K562 (cell line): ENCODE measurements around the gene BAG5. TPM values are rescaled to one million over a fixed set of nuclear protein-coding genes. Genes with fewer than 3 reads are reported as not detected.
A peak's percentile ranks its signal among the peaks of the same experiment; 100 is the strongest.

ENCODE experiments used
- ATAC-seq: fragments of 200-7000 bp; cut with Tn5 transposase; 3 replicates; pipeline ENCODE4 v1.9.1; 2020; ENCODE audit warnings: moderate library complexity
- BruUV-seq: library from RNA; stranded (reverse); fragments of 400-500 nt; replicated peaks from 2 replicates; lab custom pipeline; 2021; lab: Mats Ljungman, UMichigan
- CTCF ChIA-PET: fragments of 300-600 bp; formaldehyde crosslinking; extraction: SDS; loops from one replicate; lab custom pipeline; 2021; ENCODE audit warnings: low intra/inter-chr PET ratio; lab: Yijun Ruan, JAX
- POLR2A ChIA-PET: fragments of 300-600, 350-650 bp; sonication (Branson Sonifier 250); formaldehyde crosslinking; extraction: SDS; loops from one replicate; lab custom pipeline; 2021; ENCODE audit warnings: antibody characterized with exemption, inconsistent platforms; lab: Yijun Ruan, JAX
- DNase-seq, 4 experiments: peaks; one replicate each; pipeline versions ENCODE4 v3.0.0 to v3.0.0-alpha.2; 2011 to 2018; ENCODE audit warnings: low spot score in 3 of 4, mixed read lengths in 3 of 4; ENCODE audit errors: extremely low read depth in 1 of 4
- FAIRE-seq: peaks from 2 replicates; lab custom pipeline; 2011; peaks lifted over from hg19 to GRCh38; lab: Jason Lieb, UNC
- H2AFZ ChIP-seq: 2 replicates; pipeline ENCODE4 v1.6.0; 2011; ENCODE audit warnings: low read depth, low read length, control low read depth, inconsistent platforms
- H3K27ac ChIP-seq: fragments of 200-600 bp; 3 replicates; pipeline ENCODE4 v1.8.0; 2011; ENCODE audit warnings: low read depth, mild to moderate bottlenecking, control low read depth, inconsistent platforms, low read length, moderate library complexity, mixed read lengths; ENCODE audit errors: extremely low read depth
- H3K27me3 ChIP-seq, 2 experiments: fragments of 300-600 bp in 1 of 2; 2 replicates in 1 of 2; 3 replicates in 1 of 2; pipeline versions ENCODE4 v1.6.0 to v1.8.0; 2011; ENCODE audit warnings: inconsistent platforms in 2 of 2, low read length in 2 of 2, mild to moderate bottlenecking in 1 of 2, mixed read lengths in 1 of 2, moderate library complexity in 1 of 2; ENCODE audit not compliant: control insufficient read depth in 2 of 2, insufficient read depth in 2 of 2
- H3K36me3 ChIP-seq: fragments of 300-600 bp; 3 replicates; pipeline ENCODE4 v1.8.0; 2011; ENCODE audit warnings: mild to moderate bottlenecking, low read length, inconsistent platforms; ENCODE audit not compliant: control insufficient read depth, insufficient read depth
- H3K4me1 ChIP-seq, 2 experiments: fragments of 200-600 bp in 1 of 2; replicated peaks in 1 of 2; 2 replicates in 1 of 2; 3 replicates in 1 of 2; pipeline versions ENCODE4 v1.5.1 to v1.8.0; 2011; ENCODE audit warnings: inconsistent platforms in 2 of 2, low read length in 2 of 2, mild to moderate bottlenecking in 1 of 2, mixed read lengths in 1 of 2, moderate library complexity in 1 of 2; ENCODE audit not compliant: control insufficient read depth in 2 of 2, insufficient read depth in 2 of 2
- H3K4me2 ChIP-seq: 2 replicates; pipeline ENCODE4 v1.6.1; 2011; ENCODE audit warnings: low read length, control low read depth, inconsistent platforms, mixed read lengths; ENCODE audit not compliant: insufficient read depth
- H3K4me3 ChIP-seq: fragments of 200-600 bp; sonication (generic), shearing (Covaris generic); 2 replicates; pipeline ENCODE4 v1.5.1; 2016; ENCODE audit warnings: control low read depth, inconsistent platforms
- H3K79me2 ChIP-seq: fragments of 200-600 bp; 3 replicates; pipeline ENCODE4 v1.8.0; 2011; ENCODE audit warnings: low read length, inconsistent platforms; ENCODE audit not compliant: control insufficient read depth, insufficient read depth
- H3K9ac ChIP-seq, 2 experiments: 2 replicates each; pipeline versions ENCODE4 v1.6.0 to v1.6.1; 2011; ENCODE audit warnings: low read depth in 2 of 2, low read length in 2 of 2, control low read depth in 1 of 2, inconsistent platforms in 1 of 2, mild to moderate bottlenecking in 1 of 2, mixed read lengths in 1 of 2; ENCODE audit not compliant: insufficient read depth in 1 of 2
- H3K9me1 ChIP-seq: one replicate; pipeline ENCODE4 v1.6.0; 2011; ENCODE audit warnings: inconsistent platforms, mild to moderate bottlenecking, low read length, moderate library complexity; ENCODE audit not compliant: control insufficient read depth, insufficient read depth
- H3K9me3 ChIP-seq: replicated peaks from 2 replicates; pipeline ENCODE4 v1.5.1; 2011; ENCODE audit warnings: low read depth, low read length, inconsistent platforms; ENCODE audit not compliant: control insufficient read depth, insufficient read depth
- H4K20me1 ChIP-seq: replicated peaks from 2 replicates; pipeline ENCODE4 v1.6.1; 2011; ENCODE audit warnings: low read length, inconsistent platforms, mixed read lengths; ENCODE audit not compliant: control insufficient read depth, insufficient read depth
- ARID2 ChIP-seq: fragments of 450-650 bp; IDR thresholded peaks from 2 replicates; pipeline ENCODE4 v1.6.1; 2017; ENCODE audit warnings: antibody characterized with exemption, mild to moderate bottlenecking
- ATF4 ChIP-seq: fragments of 450-650 bp; formaldehyde crosslinking; IDR thresholded peaks from 2 replicates; pipeline ENCODE4 v1.4.0; 2022; ENCODE audit warnings: mild to moderate bottlenecking, moderate library complexity
- BDP1 ChIP-seq: IDR thresholded peaks from 3 replicates; pipeline ENCODE4 v1.6.1; 2011; ENCODE audit not compliant: insufficient read length, insufficient read depth
- CBX1 ChIP-seq: sonication (generic); IDR thresholded peaks from 2 replicates; pipeline ENCODE4 v1.6.1; 2016; ENCODE audit warnings: antibody characterized with exemption, low read depth, mild to moderate bottlenecking
- CSDE1 ChIP-seq, 2 experiments: fragments of 450-650 bp; IDR thresholded peaks; 2 replicates each; pipeline ENCODE4 v1.6.1; 2016; ENCODE audit warnings: mild to moderate bottlenecking in 1 of 2
- HOXB6 ChIP-seq: fragments of 250-450 bp; sonication (Bioruptor Pico); IDR thresholded peaks from 2 replicates; pipeline ENCODE4 v1.5.1; 2022; ENCODE audit warnings: mild to moderate bottlenecking, borderline replicate concordance
- MCM2 ChIP-seq: fragments of 450-650 bp; IDR thresholded peaks from 2 replicates; pipeline ENCODE4 v1.6.1; 2017; ENCODE audit warnings: low read depth, mild to moderate bottlenecking
- RBM25 ChIP-seq: fragments of 200-400 bp; formaldehyde crosslinking; IDR thresholded peaks from 2 replicates; pipeline ENCODE4 v1.6.1; 2018; ENCODE audit warnings: low read length, low read depth, moderate library complexity; ENCODE audit not compliant: severe bottlenecking
- SAP30 ChIP-seq: fragments of 200-600 bp; sonication (generic); IDR thresholded peaks from 2 replicates; pipeline ENCODE4 v1.6.1; 2012; ENCODE audit warnings: borderline replicate concordance, low read depth, mild to moderate bottlenecking, moderate library complexity, low read length, control low read depth, inconsistent platforms; ENCODE audit not compliant: insufficient read depth, poor library complexity, severe bottlenecking
- SP2 ChIP-seq: IDR thresholded peaks from 2 replicates; pipeline ENCODE4 v1.6.1; 2011; ENCODE audit warnings: mild to moderate bottlenecking, low read depth, low read length, moderate library complexity; ENCODE audit not compliant: poor library complexity, severe bottlenecking; ENCODE audit errors: extremely low read depth
- SREBF1 ChIP-seq: fragments of 150-350 bp; IDR thresholded peaks from 2 replicates; pipeline ENCODE4 v1.6.1; 2014; ENCODE audit warnings: antibody characterized with exemption, low read depth, low read length, borderline replicate concordance
- STAT5A ChIP-seq: IDR thresholded peaks from 2 replicates; pipeline ENCODE4 v1.6.1; 2012; ENCODE audit warnings: low read length, inconsistent platforms, borderline replicate concordance
- ZBTB9 ChIP-seq: fragments of 450-650 bp; formaldehyde crosslinking; IDR thresholded peaks from 2 replicates; pipeline ENCODE4 v1.4.0; 2020; ENCODE audit warnings: mild to moderate bottlenecking, moderate library complexity
- ZNF124 ChIP-seq: sonication (generic); formaldehyde crosslinking; IDR thresholded peaks from 2 replicates; pipeline ENCODE4 v1.8.1; 2022; ENCODE audit warnings: missing genetic modification reagents
- WGBS: fragments of 100-300 bp; shearing (Covaris generic); methylation state at CpG from one replicate; pipeline ENCODE4 v1.1.6; 2016; ENCODE audit warnings: low coverage, mixed read lengths; ENCODE audit not compliant: insufficient coverage; ENCODE audit errors: missing lambda C conversion rate; 5-methylcytosine and 5-hydroxymethylcytosine counted together
- in situ Hi-C: fragments of 300-500 bp; cut with MboI; formaldehyde crosslinking; loops from 4 replicates; pipeline ENCODE4 v1.15.0; 2018; ENCODE audit warnings: inconsistent platforms, mixed read lengths
- intact Hi-C: fragments of 100-400 bp; cut with micrococcal nuclease; formaldehyde crosslinking; loops from 2 replicates; pipeline ENCODE4 v1.14.2; 2022
- polyA plus RNA-seq, 8 experiments: library from polyadenylated mRNA; depleted of rRNA in 4 of 8; stranded (reverse) in 5 of 8; unstranded in 3 of 8; fragments of >200 nt; fragmentation: Nextera tagmentation in 2 of 8; fragmentation: Illumina TruSeq in 1 of 8; extraction: Ambion mirVana in 2 of 8; extraction: Trizol in 1 of 8; gene quantifications; 2 replicates each; pipeline versions ENCODE4 v1.2.1 to v1.2.3, GENCODE V29; 2011 to 2014; ENCODE audit warnings: inconsistent platforms in 1 of 8, missing spikeins in 1 of 8
- total RNA-seq, 7 experiments: library from RNA; depleted of rRNA in 6 of 7; stranded (reverse); fragments of >200 nt in 6 of 7; fragmentation: Illumina TruSeq in 2 of 7; extraction: Trizol in 2 of 7; gene quantifications; 2 replicates each; pipeline versions ENCODE4 v1.2.1 to v1.2.3, GENCODE V29; 2011 to 2021; ENCODE audit warnings: low replicate concordance in 1 of 7
- TF ChIP-seq, protein P1 (sequence below): fragments of 250-450 bp; sonication (Bioruptor Pico); IDR thresholded peaks from 2 replicates; pipeline ENCODE4 v1.4.0; 2020; ENCODE audit warnings: borderline replicate concordance

The BAG5 gene
- total and polyA plus RNA-seq, 9 of the 15 experiments (the other 6 are each of a cell fraction or from before 2014, with no cell fraction given): 7.9 to 21.4 (median 13.2) TPM

DNA sequence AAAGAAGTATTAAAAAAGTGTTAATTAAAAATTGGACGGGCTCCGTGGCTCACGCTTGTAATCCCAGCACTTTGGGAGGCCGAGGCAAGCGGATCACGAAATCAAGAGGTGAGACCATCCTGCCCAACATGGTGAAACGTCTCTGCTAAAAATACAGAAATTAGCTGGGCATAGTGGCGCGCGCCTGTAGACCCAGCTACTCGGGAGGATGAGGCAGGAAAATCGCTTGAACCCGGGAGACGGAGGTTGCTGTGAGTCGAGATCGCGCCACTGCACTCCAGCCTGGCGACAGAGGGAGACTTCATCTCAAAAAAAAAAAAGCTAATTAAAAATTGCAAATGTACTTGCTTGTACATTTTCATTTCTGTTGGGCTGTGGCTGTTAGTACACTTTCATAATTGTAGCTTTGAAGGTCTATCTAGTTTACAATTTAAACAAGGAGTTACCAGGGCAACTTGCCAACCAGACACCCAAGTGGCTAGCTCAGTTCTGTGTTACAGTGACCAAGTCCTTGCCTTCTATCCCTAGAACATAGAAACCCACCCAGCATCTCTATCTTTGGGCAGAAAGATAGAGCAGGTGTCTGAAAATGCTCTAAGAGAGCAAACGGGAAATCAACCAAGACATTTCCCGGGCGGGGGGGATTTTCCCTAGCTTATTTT lies 1.5 kb upstream of the BAG5 start (continued):
- TF ChIP-seq ZBTB9 (no peak), CBX1 (no peak), MCM2 (no peak), ARID2 (no peak)

- Histone ChIP-seq H3K27me3 (no peaks in the 10 kb centered on the region), H3K9me1 (no peaks in the 10 kb centered on the region), H3K9me3 (no peaks in the 10 kb centered on the region), H2AFZ (peak overlapping the region; percentile 88), H3K36me3 (peaks cover 32% of the 10 kb centered on the region), H3K4me2 (peak overlapping the region; percentile 82), H3K9ac (peak overlapping the region; percentile 84 to 96), H3K79me2 (peaks cover 90% of the 10 kb centered on the region), H4K20me1 (peaks cover 20% of the 10 kb centered on the region; the same call in 1 of the 2 replicates), H3K4me1 (peaks cover 3 to 5% of the 10 kb centered on the region in 2 experiments; a peak in 3 of 5 replicates), H3K4me3 (peak overlapping the region; percentile 93), H3K27ac (peak overlapping the region; percentile 96)
- no peak for DNase-seq
- FAIRE-seq: no peak
- ChIA-PET POLR2A (no interaction called here), CTCF (interaction anchor here (0.9 kb wide), 1 partner anchor 16 kb away, joined by 3 read pairs; no protein-coding TSS in a partner anchor)
- ATAC-seq: no peak
- in situ Hi-C loops (no loop called here), intact Hi-C loops (loop anchor here (5.0 kb wide), 1 partner anchor 46 kb away; no protein-coding TSS in a partner anchor)
- BruUV-seq: TSS peak; percentile 85
- 0% methylated on average over 21 of the region's 22 CpGs for WGBS
- TF ChIP-seq ATF4 (CRISPR knock-in tag): no peak
- no peak for TF ChIP-seq RBM25
- TF ChIP-seq STAT5A: no peak
- TF ChIP-seq SAP30: peak; percentile 33
- TF ChIP-seq SREBF1: no peak
- no peak for TF ChIP-seq SP2
- TF ChIP-seq CSDE1 (IDR thresholded peaks at IDR 0.05): no peak
- no peak for TF ChIP-seq ZNF124
- TF ChIP-seq, protein P1, sequence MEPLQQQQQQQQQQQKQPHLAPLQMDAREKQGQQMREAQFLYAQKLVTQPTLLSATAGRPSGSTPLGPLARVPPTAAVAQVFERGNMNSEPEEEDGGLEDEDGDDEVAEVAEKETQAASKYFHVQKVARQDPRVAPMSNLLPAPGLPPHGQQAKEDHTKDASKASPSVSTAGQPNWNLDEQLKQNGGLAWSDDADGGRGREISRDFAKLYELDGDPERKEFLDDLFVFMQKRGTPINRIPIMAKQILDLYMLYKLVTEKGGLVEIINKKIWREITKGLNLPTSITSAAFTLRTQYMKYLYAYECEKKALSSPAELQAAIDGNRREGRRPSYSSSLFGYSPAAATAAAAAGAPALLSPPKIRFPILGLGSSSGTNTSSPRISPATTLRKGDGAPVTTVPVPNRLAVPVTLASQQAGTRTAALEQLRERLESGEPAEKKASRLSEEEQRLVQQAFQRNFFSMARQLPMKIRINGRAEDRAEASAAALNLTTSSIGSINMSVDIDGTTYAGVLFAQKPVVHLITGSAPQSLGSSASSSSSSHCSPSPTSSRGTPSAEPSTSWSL: no peak
- TF ChIP-seq BDP1: no peak
- TF ChIP-seq HOXB6 (CRISPR knock-in tag): no peak
Observed at GRCh38 chr14:103563226-103563620, 766 bp upstream of the BAG5 start.
